GM21447 (cell line): ENCODE data around the gene CC2D2A.

Experiments
- ATAC-seq: cut with Tn5 transposase; IDR thresholded peaks from one replicate; pipeline ENCODE4 v1.9.1; 2021; ENCODE audit not compliant: unreplicated experiment

The CC2D2A gene

GRCh38 chr4:15636818-15637217 is 167.1 kb downstream of the CC2D2A start:
- ATAC-seq: no peak

DNA sequence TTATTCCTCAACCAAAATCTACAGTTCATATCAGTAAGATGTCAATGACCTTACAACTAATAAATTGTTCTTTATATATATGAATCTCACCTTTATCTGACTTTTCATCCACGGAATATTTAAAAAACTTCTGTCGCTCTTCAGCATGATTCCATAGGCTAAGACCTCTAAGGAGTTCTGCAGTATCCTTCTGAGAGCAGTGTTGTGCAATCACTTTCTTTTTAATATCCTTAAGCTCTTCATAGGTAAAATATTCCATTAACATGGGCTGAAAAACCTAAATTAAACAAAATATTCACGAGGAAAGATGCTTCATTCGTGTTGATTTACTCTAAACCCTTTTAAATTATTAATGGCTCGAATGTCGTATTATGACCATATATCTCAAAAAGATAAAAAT is 168.7 kb downstream of the CC2D2A start:
- no peak for ATAC-seq

DNA sequence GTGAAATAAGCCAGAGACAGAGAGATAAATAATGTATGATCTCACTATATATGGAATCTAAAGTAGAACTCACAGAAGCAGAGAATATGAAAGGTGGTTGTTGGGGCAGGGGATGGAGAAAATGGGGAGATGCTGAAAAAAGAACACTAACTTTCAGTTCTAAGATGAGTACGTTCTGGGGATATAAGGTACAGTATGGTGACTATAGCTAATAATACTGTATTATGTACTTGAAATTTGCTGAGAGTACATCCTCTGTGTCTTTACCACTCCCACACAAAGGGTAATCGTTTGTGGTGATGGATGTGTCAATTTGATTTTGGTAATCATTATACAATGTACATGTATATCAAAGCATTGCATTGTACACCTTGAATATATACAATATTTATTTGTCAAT is 178.9 kb downstream of the CC2D2A start:
- ATAC-seq: no peak

- ATAC-seq: peak; percentile 40
Measured at GRCh38 chr4:15649914-15650545, 180.3 kb downstream of the CC2D2A start.
